ENCODE data around the gene SYTL3.

Gene SYTL3

GRCh38 chr6:158763434-158764182 is 113.8 kb downstream of the SYTL3 start:
- CTCF ChIA-PET: interaction anchor here (0.9 to 2.2 kb wide), 6 partner anchors 9 to 543 kb away, joined by 3 to 7 read pairs (median 4); no protein-coding TSS in a partner anchor
- no peak for DNase-seq (ENCODE audit: extremely low spot score)
- POLR2A ChIA-PET: no interaction called here
- no peak for TF ChIP-seq CTCF (IDR thresholded peaks at IDR 0.05; ENCODE audit: control extremely low read depth, extremely low read depth, low read depth, missing control alignments)

GRCh38 chr6:158764183-158764849 is 114.5 kb downstream of the SYTL3 start:
- POLR2A ChIA-PET: no interaction called here

GRCh38 chr6:158764926-158765325 is 115.1 kb downstream of the SYTL3 start:
- ChIA-PET POLR2A (no interaction called here), CTCF (interaction anchor here (1.6 to 1.9 kb wide), 2 partner anchors 9 to 61 kb away, joined by 4 to 6 read pairs; no protein-coding TSS in a partner anchor)
- DNase-seq (ENCODE audit: extremely low spot score): no peak
- TF ChIP-seq CTCF (IDR thresholded peaks at IDR 0.05; ENCODE audit: control extremely low read depth, extremely low read depth, low read depth, missing control alignments): no peak

More at GRCh38 chr6:158764183-158764849, 114.5 kb downstream of the SYTL3 start:
- CTCF ChIA-PET: interaction anchor here (1.9 kb wide), 1 partner anchor 60 kb away, joined by 6 read pairs; no protein-coding TSS in a partner anchor
- TF ChIP-seq CTCF (IDR thresholded peaks at IDR 0.05; ENCODE audit: control extremely low read depth, extremely low read depth, low read depth, missing control alignments): no peak
- DNase-seq (ENCODE audit: extremely low spot score): no peak

DNA sequence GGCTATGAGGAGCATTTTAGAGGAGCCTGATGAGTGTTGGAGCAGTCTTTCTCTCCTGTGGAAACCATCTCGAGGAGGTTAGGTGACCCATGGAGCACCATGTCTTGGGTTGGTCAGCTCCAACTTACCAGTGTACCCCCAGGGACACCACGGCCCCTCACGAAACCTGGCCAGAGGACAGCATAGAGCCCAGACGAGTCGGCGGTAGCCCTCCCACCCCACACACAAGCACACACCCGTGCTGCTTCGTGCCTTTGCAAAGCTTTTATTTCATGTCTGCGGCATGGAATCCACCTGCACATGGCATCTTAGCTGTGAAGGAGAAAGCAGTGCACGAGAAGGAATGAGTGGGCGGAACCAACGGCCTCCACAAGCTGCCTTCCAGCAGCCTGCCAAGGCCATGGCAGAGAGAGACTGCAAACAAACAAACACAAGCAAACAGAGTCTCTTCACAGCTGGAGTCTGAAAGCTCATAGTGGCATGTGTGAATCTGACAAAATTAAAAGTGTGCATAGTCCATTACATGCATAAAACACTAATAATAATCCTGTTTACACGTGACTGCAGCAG is 115.7 kb downstream of the SYTL3 start:
- POLR2A ChIA-PET: interaction anchor here (1.1 kb wide), 1 partner anchor 27 kb away, joined by 3 read pairs; no protein-coding TSS in a partner anchor
- CTCF ChIA-PET: interaction anchor here (1.3 to 1.9 kb wide), 3 partner anchors 8 to 61 kb away, joined by 4 to 6 read pairs (median 4); no protein-coding TSS in a partner anchor
- TF ChIP-seq CTCF (IDR thresholded peaks at IDR 0.05; ENCODE audit: control extremely low read depth, extremely low read depth, low read depth, missing control alignments): no peak
- DNase-seq (ENCODE audit: extremely low spot score): no peak

GRCh38 chr6:158766621-158767455 is 117.0 kb downstream of the SYTL3 start:
- DNase-seq (ENCODE audit: extremely low spot score): no peak
- ChIA-PET CTCF (interaction anchor here (1.3 to 1.6 kb wide), 3 partner anchors 7 to 51 kb away, joined by 3 to 4 read pairs (median 4); no protein-coding TSS in a partner anchor), POLR2A (no interaction called here)
- no peak for TF ChIP-seq CTCF (IDR thresholded peaks at IDR 0.05; ENCODE audit: control extremely low read depth, extremely low read depth, low read depth, missing control alignments)
